Panc1 (cell line): ENCODE measurements around the gene SLC9A8. TPM values are rescaled to one million over a fixed set of nuclear protein-coding genes. Genes with fewer than 3 reads are reported as not detected.

Source experiments
- ATAC-seq: fragments of 200-7000 bp; cut with Tn5 transposase; 2 replicates; pipeline ENCODE4 v1.9.1; 2020; ENCODE audit warnings: mild to moderate bottlenecking, moderate library complexity
- BruUV-seq: library from RNA; stranded (reverse); fragments of 400-500 nt; replicated peaks from 2 replicates; lab custom pipeline; 2021; lab: Mats Ljungman, UMichigan
- CTCF ChIA-PET: fragments of 300-600 bp; sonication (Branson Sonifier 250); formaldehyde crosslinking; loops from one replicate; lab custom pipeline; 2022; ENCODE audit warnings: antibody characterized with exemption; lab: Charles Lee
- POLR2A ChIA-PET: fragments of 300-600 bp; sonication (Branson Sonifier 250); formaldehyde crosslinking; loops from one replicate; lab custom pipeline; 2022; ENCODE audit warnings: antibody characterized with exemption; lab: Charles Lee
- DNase-seq: peaks from one replicate; pipeline ENCODE4 v3.0.0-alpha.2; 2010; ENCODE audit warnings: low read depth, low spot score
- H3K27ac ChIP-seq: 2 replicates; pipeline ENCODE4 v1.5.1; 2011; ENCODE audit warnings: mild to moderate bottlenecking, low read length, inconsistent platforms
- H3K27me3 ChIP-seq: fragments of 200-500 bp; sonication (Bioruptor generic); 2 replicates; pipeline ENCODE4 v1.6.0; 2014; ENCODE audit warnings: low read length, inconsistent platforms; ENCODE audit not compliant: control insufficient read depth, insufficient read depth
- H3K36me3 ChIP-seq: fragments of 200-500 bp; sonication (Bioruptor generic); 2 replicates; pipeline ENCODE4 v1.5.1; 2014; ENCODE audit warnings: inconsistent platforms, mild to moderate bottlenecking, low read length, moderate library complexity; ENCODE audit not compliant: control insufficient read depth, insufficient read depth
- H3K4me1 ChIP-seq: 2 replicates; pipeline ENCODE4 v1.5.1; 2011; ENCODE audit warnings: inconsistent platforms, mild to moderate bottlenecking, low read length, moderate library complexity; ENCODE audit not compliant: control insufficient read depth, insufficient read depth
- H3K4me3 ChIP-seq, 2 experiments: 2 replicates each; pipeline ENCODE4 v1.5.1; 2011 to 2012; ENCODE audit warnings: low read depth in 2 of 2, low read length in 2 of 2, mild to moderate bottlenecking in 2 of 2, inconsistent platforms in 1 of 2, moderate library complexity in 1 of 2
- H3K9me3 ChIP-seq: fragments of 200-500 bp; sonication (Bioruptor generic); 2 replicates; pipeline ENCODE4 v1.5.1; 2014; ENCODE audit warnings: low read depth, mild to moderate bottlenecking, inconsistent platforms, low read length, moderate library complexity; ENCODE audit not compliant: control insufficient read depth, insufficient read depth
- POLR2AphosphoS5 ChIP-seq: IDR thresholded peaks from 2 replicates; pipeline ENCODE4 v1.6.1; 2012; ENCODE audit warnings: mild to moderate bottlenecking, low read depth, low read length, moderate library complexity
- REST ChIP-seq, 2 experiments: IDR thresholded peaks; 2 replicates each; pipeline ENCODE4 v1.6.1; 2011 to 2012; ENCODE audit warnings: low read depth in 2 of 2, control low read depth in 1 of 2, low read length in 1 of 2, mild to moderate bottlenecking in 1 of 2, moderate library complexity in 1 of 2; ENCODE audit not compliant: insufficient read depth in 1 of 2
- SIN3A ChIP-seq: IDR thresholded peaks from 2 replicates; pipeline ENCODE4 v1.6.1; 2012; ENCODE audit warnings: low read depth, mild to moderate bottlenecking, low read length, moderate library complexity, borderline replicate concordance; ENCODE audit not compliant: insufficient read depth
- TCF7L2 ChIP-seq: IDR thresholded peaks from 2 replicates; pipeline ENCODE4 v1.6.1; 2011; ENCODE audit warnings: mild to moderate bottlenecking, low read depth, low read length, inconsistent platforms
- in situ Hi-C: cut with HindIII; loops from 2 replicates; pipeline ENCODE4 v1.10.0; 2016; ENCODE audit warnings: low sequenced_read_pairs, low pct_unique_long_range_greater_than_20kb
- intact Hi-C: fragments of 100-400 bp; cut with micrococcal nuclease; formaldehyde crosslinking; loops from one replicate; pipeline ENCODE4 v1.10.0; 2022; ENCODE audit not compliant: unreplicated experiment
- total RNA-seq: library from RNA; stranded (reverse); gene quantifications from one replicate; pipeline ENCODE4 v1.2.1, GENCODE V29; 2021; ENCODE audit not compliant: unreplicated experiment
- TF ChIP-seq, protein P1 (sequence below): fragments of 450-650 bp; IDR thresholded peaks from 2 replicates; pipeline ENCODE4 v1.5.1; 2017; ENCODE audit warnings: mild to moderate bottlenecking

The SLC9A8 gene
- total RNA-seq, 1 experiment from 2014 or later: 6.7 TPM

GRCh38 chr20:49832632-49833327 lies 20.2 kb downstream of the SLC9A8 start:
- TF ChIP-seq REST (IDR thresholded peaks at IDR 0.05; ENCODE audit: insufficient read depth in 1 of 2, low read depth in 2 of 2, low read length in 1 of 2) (no peak), SIN3A (no peak), POLR2AphosphoS5 (no peak), TCF7L2 (no peak)
- TF ChIP-seq, protein P1, sequence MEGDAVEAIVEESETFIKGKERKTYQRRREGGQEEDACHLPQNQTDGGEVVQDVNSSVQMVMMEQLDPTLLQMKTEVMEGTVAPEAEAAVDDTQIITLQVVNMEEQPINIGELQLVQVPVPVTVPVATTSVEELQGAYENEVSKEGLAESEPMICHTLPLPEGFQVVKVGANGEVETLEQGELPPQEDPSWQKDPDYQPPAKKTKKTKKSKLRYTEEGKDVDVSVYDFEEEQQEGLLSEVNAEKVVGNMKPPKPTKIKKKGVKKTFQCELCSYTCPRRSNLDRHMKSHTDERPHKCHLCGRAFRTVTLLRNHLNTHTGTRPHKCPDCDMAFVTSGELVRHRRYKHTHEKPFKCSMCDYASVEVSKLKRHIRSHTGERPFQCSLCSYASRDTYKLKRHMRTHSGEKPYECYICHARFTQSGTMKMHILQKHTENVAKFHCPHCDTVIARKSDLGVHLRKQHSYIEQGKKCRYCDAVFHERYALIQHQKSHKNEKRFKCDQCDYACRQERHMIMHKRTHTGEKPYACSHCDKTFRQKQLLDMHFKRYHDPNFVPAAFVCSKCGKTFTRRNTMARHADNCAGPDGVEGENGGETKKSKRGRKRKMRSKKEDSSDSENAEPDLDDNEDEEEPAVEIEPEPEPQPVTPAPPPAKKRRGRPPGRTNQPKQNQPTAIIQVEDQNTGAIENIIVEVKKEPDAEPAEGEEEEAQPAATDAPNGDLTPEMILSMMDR: no peak
- in situ Hi-C loops: no loop called here
- ATAC-seq (no peak), DNase-seq (no peak)
- H3K27me3 ChIP-seq: no peaks in the 10 kb centered on the region
- no peaks in the 10 kb centered on the region for H3K36me3 ChIP-seq
- no peak overlapping the region for H3K27ac ChIP-seq
- no TSS peak for BruUV-seq
- no peak overlapping the region for H3K4me3 ChIP-seq
- POLR2A ChIA-PET: no interaction called here
- H3K4me1 ChIP-seq: no peaks in the 10 kb centered on the region
- intact Hi-C loops: no loop called here
- CTCF ChIA-PET: interaction anchor here (0.6 kb wide), 1 partner anchor 221 kb away, joined by 15 read pairs; no protein-coding TSS in a partner anchor
- no peaks in the 10 kb centered on the region for H3K9me3 ChIP-seq

- in situ Hi-C loops (no loop called here), intact Hi-C loops (no loop called here)
- DNase-seq (no peak), ATAC-seq (no peak)
- H3K4me1 ChIP-seq: no peaks in the 10 kb centered on the region
- no TSS peak for BruUV-seq
- H3K36me3 ChIP-seq: no peaks in the 10 kb centered on the region
- CTCF ChIA-PET: interaction anchor here (0.6 kb wide), 2 partner anchors 70 to 222 kb away, joined by 4 to 15 read pairs; no protein-coding TSS in a partner anchor
- no peak for TF ChIP-seq REST (IDR thresholded peaks at IDR 0.05; ENCODE audit: insufficient read depth in 1 of 2, low read depth in 2 of 2, low read length in 1 of 2)
- TF ChIP-seq TCF7L2: no peak
- TF ChIP-seq, protein P1: no peak
- TF ChIP-seq POLR2AphosphoS5: no peak
- no peak for TF ChIP-seq SIN3A
- no peaks in the 10 kb centered on the region for H3K27me3 ChIP-seq
- no peak overlapping the region for H3K4me3 ChIP-seq
- POLR2A ChIA-PET: no interaction called here
- H3K9me3 ChIP-seq: no peaks in the 10 kb centered on the region
- no peak overlapping the region for H3K27ac ChIP-seq
These were observed 20.9 kb downstream of the SLC9A8 start for GRCh38 chr20:49833483-49833882.
